HG03460 (cell line): Measurements from ENCODE around the gene SHISAL2A.

Source experiments
- ATAC-seq: cut with Tn5 transposase; IDR thresholded peaks from one replicate; pipeline ENCODE4 v1.9.1; 2021; ENCODE audit not compliant: unreplicated experiment

Gene SHISAL2A

DNA sequence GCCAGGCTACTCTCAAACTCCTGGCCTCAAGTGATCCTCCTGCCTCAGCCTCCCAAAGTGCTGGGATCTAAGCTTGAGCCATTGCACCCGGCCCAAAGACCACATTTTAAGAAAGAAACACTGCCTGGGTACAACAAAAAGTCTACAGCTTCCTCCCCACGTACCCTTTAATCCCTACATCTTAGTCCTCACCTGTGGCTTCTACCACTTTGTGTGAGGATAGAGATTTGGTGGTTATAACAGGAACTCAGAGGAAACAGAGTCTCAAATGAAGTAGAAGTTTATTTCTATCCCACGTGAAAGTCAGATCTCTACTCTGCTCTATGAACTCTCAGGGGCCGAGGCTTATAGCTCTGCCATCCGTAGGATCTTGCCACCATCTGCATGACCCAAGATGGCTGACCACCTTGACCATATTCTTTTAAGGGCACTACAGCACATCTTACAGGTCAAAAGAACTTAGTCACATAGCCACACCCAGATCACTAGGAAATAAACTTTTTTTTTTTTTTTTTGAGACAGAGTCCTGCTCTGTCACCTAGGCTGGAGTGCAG is 17.4 kb upstream of the SHISAL2A start:
- no peak for ATAC-seq

- ATAC-seq = no peak
Measured at GRCh38 chr1:52621950-52622349, 11.0 kb upstream of the SHISAL2A start.

- ATAC-seq = no peak
Measured at GRCh38 chr1:52623812-52624211, 9.2 kb upstream of the SHISAL2A start.

DNA sequence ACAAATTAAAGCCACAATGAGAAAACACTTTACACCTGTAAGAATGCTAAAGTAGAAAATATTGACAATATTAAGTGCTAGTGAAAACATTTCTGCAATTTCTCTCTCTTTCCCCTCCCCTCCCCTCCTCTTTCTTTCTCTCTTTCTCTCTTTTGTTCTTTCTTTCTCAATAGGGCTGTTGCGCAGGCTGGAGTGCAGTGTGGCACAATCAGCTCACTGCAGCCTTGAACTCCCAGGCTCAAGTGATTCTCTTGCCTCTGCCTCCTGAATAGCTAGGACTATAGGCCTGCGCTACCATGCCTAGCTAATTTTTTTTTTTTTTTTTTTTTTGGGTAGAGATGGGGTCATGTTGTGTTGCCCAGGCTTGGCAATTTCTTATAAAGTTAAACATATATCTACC is 5.9 kb upstream of the SHISAL2A start:
- ATAC-seq = no peak

- no peak for ATAC-seq
Measured at GRCh38 chr1:52628614-52629324, 4.2 kb upstream of the SHISAL2A start.

DNA sequence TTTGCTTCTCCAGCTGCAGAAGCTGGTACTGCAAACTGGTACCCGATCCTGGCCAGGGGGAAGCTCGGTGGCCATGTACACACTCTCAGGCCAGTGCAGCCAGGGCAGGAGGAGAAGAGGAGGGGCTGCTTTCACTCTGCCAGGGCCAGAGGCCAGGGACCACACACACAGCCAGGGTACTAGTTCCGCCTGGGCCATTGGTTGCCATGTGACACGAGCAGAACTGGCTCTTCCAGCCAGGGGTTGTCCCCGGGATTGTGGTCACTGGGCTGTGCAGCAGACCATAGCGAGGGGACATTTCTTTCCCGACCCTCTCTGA is 3.7 kb upstream of the SHISAL2A start:
- no peak for ATAC-seq

DNA sequence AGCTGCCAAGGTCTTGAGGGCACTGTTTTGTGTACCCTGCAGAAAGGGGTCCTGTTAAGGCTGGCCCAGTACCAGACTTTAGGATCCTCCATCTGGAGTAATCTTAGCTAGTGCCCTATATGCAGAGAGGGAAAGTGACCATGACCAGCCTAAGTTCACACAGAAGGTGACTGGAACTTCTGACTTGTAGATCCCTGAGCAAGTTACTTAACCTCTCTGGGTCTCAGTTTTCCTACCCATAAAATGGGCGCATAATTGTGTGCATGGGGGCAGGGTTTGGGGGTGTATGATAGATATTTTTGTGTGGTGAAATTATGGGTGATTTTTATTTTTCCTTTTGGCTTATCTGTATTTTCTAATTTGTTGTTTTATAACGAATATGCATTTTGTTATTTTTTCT is 3.3 kb upstream of the SHISAL2A start:
- no peak for ATAC-seq

DNA sequence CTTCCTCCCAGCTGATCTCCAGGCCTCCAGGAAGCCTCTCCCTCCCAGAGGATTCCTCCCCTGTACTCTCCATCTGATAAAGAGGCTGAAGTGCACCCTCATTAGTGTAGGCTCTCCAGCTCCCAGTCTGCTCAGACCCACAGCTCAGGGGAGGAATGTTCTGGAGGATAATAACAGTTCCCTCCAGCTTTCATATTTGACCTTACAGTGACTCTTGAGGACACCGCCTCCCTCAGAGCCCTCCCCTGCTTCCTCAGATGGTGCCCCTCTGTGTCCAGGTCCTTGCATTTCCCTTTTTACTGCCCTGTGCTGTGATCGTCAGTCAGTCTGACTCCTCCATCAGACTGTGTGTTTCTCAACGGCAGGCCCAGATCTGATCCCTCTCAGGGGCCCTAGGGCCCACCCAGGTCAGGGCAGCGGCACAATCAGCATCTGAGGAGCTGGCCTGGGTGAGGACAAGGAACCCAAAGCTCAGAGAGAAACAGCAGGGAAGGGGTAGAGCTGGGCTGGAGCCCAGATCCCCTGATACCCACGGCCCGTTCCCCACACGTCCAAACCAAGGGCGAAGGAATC is 1.1 kb upstream of the SHISAL2A start:
- ATAC-seq = no peak

DNA sequence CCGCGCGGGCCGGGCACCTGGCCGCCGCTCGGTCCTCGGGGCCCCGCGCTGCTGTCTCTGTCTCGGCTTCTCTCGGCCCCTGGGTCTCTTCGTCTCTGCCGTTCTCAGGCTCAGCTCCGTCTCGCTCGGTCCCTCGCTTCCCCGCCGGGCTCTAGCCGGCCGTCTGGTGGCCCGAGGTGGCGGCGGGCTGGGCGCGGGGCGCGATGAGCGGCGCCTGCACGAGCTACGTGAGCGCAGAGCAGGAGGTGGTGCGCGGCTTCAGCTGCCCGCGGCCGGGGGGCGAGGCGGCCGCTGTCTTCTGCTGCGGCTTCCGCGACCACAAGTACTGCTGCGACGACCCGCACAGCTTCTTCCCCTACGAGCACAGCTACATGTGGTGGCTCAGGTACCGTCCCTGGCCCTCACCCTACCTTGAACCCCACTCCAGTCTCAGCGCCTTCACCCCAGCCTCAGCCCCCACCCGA is 355 bp downstream of the SHISAL2A start:
- no peak for ATAC-seq

- ATAC-seq = no peak
Measured at GRCh38 chr1:52634111-52634510, 1.1 kb downstream of the SHISAL2A start.

- no peak for ATAC-seq
Measured at GRCh38 chr1:52635321-52636089, 2.5 kb downstream of the SHISAL2A start.

DNA sequence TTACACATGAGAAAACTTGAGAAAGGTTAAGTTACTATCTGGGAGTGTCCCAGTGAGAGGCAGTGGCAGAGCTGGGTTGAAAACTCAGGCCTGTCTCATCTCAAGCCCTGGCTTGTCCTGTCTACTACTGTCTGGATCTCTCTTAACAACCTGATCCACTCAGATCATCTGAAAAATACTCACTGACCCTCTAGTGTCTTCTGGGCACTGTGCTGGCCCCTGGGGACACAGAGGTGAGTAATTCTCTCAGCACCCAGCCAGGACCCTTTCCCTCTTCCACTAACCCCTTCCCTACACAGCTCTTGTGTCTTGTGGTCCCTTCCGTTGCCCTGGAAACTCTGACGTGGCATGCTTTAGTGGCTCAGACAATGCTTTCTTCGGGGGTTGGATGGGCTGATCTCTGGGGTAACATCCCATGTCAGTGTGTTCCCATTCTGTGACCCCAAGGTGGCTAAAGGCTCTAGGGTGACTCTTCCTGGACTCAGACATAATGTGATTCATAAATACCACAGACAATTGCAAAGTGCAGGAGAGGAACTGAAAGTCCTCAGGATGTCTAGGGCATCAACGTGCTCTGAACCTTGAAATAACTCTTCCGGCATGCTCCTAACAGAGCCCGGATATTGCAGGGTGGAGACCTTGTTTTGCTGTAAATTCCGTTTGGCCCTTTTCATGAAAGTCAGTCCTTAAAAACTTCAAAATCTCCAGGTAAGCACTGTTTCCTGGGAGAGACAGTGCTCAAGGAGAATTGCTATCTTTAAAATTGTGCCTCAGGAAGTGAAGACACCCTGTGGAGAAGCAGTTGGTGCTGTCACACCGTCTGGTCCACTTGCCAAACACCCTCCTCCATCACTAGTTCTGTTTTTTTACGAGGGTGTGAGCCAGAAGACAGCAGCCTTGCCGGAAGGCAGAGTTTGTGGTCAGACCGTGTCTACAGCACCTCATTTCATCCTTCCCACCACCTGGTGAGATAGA is 4.0 kb downstream of the SHISAL2A start:
- peak; percentile 79 for ATAC-seq

DNA sequence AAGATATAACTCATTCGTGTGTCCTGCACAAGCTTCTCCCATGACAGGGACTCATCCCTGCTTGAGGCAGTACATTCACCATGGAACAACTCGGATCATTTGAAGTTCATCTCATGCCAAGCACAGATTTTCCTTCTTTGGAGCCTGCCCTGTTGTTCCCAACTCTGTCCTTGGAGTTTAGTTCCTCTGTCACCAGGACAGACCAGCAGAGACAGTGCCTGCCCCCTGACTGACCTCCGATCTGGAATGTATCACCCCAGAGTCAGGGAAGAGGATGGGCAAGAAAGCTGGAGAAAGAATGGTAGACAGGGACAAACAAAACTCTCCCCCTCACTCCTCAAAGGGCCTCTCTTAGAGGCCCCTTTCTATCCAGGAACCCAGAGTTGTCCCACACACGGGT is 5.0 kb downstream of the SHISAL2A start:
- no peak for ATAC-seq

- no peak for ATAC-seq
Measured at GRCh38 chr1:52640697-52641096, 7.7 kb downstream of the SHISAL2A start.

GRCh38 chr1:52641307-52641706 is 8.3 kb downstream of the SHISAL2A start:
- no peak for ATAC-seq

- no peak for ATAC-seq
Measured at GRCh38 chr1:52645261-52645660, 12.3 kb downstream of the SHISAL2A start.

- no peak for ATAC-seq
Measured at GRCh38 chr1:52651904-52652303, 18.9 kb downstream of the SHISAL2A start.

GRCh38 chr1:52653207-52653849 is 20.4 kb downstream of the SHISAL2A start:
- ATAC-seq = no peak

GRCh38 chr1:52654063-52654462 is 21.1 kb downstream of the SHISAL2A start:
- ATAC-seq = no peak

- ATAC-seq = no peak
Measured at GRCh38 chr1:52657702-52658101, 24.7 kb downstream of the SHISAL2A start.
